HUES6 (cell line): Measurements from ENCODE around the gene C1QTNF8.

Experiments used
- H3K27ac ChIP-seq: 2 replicates; pipeline ENCODE4 v1.7.0; 2013; ENCODE audit warnings: low read depth, mild to moderate bottlenecking, low read length, inconsistent platforms
- H3K27me3 ChIP-seq: 2 replicates; pipeline ENCODE4 v1.6.1; 2013; ENCODE audit warnings: low read length; ENCODE audit not compliant: control insufficient read depth, insufficient read depth
- H3K36me3 ChIP-seq: 2 replicates; pipeline ENCODE4 v1.6.1; 2013; ENCODE audit warnings: low read length; ENCODE audit not compliant: control insufficient read depth, insufficient read depth
- H3K4me1 ChIP-seq: 2 replicates; pipeline ENCODE4 v1.6.1; 2013; ENCODE audit warnings: low read length; ENCODE audit not compliant: control insufficient read depth, insufficient read depth
- H3K4me3 ChIP-seq: 2 replicates; pipeline ENCODE4 v1.5.1; 2013; ENCODE audit warnings: low read depth, low read length
- H3K9ac ChIP-seq: one replicate; pipeline ENCODE4 v1.6.1; 2013; ENCODE audit warnings: mild to moderate bottlenecking, low read length
- H3K9me3 ChIP-seq: 2 replicates; pipeline ENCODE4 v1.6.1; 2013; ENCODE audit warnings: low read depth, low read length; ENCODE audit not compliant: control insufficient read depth, insufficient read depth

C1QTNF8 gene

DNA sequence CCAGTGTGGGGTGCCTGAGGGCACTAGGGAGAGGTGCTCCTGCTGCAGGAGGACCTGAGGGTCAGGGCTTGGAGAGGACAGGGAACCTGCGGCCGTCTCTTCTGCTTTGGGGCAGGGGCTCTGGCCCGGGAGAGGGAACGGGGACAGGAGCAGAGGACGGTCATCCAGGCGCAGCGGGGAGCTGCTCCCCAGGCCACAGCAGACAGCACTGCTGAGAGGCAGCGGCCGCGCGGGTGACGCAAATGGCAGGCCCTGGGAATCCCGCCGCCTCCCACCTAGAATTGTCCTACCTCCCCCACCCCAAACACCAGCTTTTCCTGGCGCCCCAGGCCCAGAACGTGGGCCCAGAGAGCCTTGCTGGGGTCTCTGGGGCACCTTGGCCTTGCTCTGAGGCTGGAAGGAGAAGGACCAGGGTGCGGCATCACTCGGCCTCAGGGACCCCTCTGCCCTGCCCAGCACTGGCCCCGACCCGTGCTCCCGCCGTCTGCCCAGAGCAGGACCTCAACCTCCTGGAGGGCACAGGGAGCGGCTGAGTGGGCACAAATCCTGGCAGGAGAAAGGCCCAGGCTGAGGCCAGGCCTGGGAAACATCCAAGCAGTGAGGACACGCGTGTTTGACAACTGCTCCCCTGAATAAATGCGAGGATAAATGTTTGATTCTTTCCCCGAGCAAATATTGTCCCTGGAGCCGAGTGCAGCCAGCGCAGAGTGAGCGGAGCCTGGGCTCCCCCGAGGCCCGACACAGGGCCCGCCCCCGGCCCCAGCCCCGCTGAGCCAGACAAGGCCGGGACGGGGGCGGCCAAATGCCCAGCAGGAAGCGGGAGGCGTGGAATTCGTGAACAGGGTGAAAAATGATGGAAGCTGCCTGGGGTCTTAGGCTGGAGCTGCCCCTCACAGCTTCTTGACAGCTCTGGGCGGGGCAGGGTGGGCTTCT, 15.0 kb downstream of the C1QTNF8 start:
- no peak overlapping the region for H3K9ac ChIP-seq
- no peaks in the 10 kb centered on the region for H3K36me3 ChIP-seq
- H3K4me3 ChIP-seq = no peak overlapping the region
- 0 out of 2 replicates have a peak overlapping the region, but pooled peaks have one; percentile 4 for H3K27ac ChIP-seq
- H3K4me1 ChIP-seq = peaks cover 27% of the 10 kb centered on the region
- H3K9me3 ChIP-seq = peaks cover 16% of the 10 kb centered on the region
- peaks cover 8% of the 10 kb centered on the region; the same call in 1 of the 2 replicates for H3K27me3 ChIP-seq

DNA sequence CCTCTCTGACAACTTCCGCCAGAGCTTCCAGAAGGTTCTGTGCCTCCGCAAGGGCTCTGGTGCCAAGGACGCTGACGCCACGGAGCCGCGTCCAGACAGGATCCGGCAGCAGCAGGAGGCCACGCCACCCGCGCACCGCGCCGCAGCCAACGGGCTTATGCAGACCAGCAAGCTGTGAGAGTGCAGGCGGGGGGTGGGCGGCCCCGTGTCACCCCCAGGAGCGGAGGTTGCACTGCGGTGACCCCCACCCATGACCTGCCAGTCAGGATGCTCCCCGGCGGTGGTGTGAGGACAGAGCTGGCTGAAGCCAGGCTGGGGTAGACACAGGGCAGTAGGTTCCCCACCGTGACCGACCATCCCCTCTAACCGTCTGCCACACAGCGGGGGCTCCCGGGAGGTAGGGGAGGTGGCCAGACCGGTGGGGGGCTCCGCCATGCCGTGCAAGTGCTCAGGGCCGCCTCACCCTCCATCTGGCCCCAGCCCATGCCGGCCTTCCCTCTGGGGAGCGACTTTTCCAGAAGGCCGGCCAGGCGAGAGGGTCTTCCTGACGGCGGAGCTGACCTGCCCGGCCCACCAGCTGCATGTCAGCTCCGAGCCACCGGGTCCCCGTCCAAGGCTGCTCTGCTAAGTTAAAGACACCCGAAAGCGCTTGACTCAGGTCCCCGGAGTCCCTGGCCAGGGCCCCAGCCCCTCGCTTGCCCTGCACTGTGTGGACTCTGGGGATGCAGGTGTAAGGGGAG, 16.1 kb downstream of the C1QTNF8 start:
- no peak overlapping the region for H3K9ac ChIP-seq
- H3K36me3 ChIP-seq = no peaks in the 10 kb centered on the region
- peaks cover 5% of the 10 kb centered on the region for H3K9me3 ChIP-seq
- peaks cover 14% of the 10 kb centered on the region; the same call in 1 of the 2 replicates for H3K27me3 ChIP-seq
- H3K4me3 ChIP-seq = no peak overlapping the region
- H3K4me1 ChIP-seq = peaks cover 27% of the 10 kb centered on the region
- H3K27ac ChIP-seq = no peak overlapping the region

DNA sequence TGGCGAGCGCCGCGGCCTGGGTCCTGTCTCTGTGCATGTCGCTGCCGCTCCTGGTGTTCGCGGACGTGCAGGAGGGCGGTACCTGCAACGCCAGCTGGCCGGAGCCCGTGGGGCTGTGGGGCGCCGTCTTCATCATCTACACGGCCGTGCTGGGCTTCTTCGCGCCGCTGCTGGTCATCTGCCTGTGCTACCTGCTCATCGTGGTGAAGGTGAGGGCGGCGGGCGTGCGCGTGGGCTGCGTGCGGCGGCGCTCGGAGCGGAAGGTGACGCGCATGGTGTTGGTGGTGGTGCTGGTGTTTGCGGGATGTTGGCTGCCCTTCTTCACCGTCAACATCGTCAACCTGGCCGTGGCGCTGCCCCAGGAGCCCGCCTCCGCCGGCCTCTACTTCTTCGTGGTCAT, 16.7 kb downstream of the C1QTNF8 start:
- H3K4me1 ChIP-seq = peaks cover 27% of the 10 kb centered on the region
- H3K36me3 ChIP-seq = no peaks in the 10 kb centered on the region
- H3K4me3 ChIP-seq = no peak overlapping the region
- no peak overlapping the region for H3K9ac ChIP-seq
- no peaks in the 10 kb centered on the region for H3K9me3 ChIP-seq
- H3K27ac ChIP-seq = no peak overlapping the region
- peaks cover 20% of the 10 kb centered on the region; the same call in 1 of the 2 replicates for H3K27me3 ChIP-seq

DNA sequence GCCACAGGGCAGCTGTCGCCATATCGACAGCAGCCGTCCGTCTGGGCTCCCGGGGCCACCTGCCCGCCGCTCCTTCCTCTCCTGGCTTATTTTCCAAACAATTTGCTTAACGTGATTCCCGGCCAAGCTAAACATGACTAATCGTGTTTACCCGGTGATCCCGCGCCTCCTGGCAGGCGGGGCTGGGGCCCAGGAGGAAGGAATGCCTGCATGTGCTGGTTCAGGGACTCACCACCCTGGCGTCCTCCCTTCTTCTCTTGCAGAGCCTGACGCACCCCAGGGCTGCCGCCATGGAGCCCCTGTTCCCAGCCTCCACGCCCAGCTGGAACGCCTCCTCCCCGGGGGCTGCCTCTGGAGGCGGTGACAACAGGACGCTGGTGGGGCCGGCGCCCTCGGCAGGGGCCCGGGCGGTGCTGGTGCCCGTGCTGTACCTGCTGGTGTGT, 17.4 kb downstream of the C1QTNF8 start:
- H3K36me3 ChIP-seq = no peaks in the 10 kb centered on the region
- H3K4me3 ChIP-seq = no peak overlapping the region
- peaks cover 27% of the 10 kb centered on the region for H3K4me1 ChIP-seq
- no peak overlapping the region for H3K9ac ChIP-seq
- H3K9me3 ChIP-seq = no peaks in the 10 kb centered on the region
- H3K27ac ChIP-seq = no peak overlapping the region
- H3K27me3 ChIP-seq = peaks cover 27% of the 10 kb centered on the region

DNA sequence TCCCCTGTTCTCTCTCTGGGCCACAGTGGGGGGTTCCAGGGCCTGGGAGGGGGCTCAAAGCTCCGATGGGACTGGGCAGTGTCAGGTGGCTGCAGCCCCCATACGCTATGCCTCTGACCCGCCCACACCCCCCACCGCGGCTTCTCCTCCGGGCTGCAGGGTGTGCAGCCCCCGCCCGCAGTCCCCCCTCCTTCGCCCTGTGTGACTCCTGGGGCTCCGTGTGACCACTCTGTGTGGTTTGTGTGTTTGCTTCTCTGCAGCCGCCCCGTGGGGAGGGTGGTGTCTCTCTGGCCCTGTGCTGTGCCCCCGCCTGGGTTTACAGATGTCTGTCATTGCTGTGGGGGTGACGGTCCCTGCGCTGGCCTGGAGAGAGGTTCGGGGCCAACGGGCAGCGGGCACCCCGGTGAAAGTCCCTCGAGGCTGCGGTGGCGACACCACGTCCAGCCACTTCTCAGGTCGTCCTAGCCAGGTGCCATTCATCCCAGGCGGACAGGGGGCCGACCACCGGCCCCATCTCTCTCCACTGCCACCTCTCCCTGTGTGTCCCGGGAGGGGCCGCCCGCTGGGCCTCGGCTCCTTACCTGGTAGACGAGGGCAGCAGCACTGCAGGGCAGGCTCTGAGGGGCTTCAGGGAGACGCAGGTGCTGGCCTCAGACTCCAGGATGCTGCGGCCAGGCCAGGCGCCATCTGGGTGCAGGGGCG, 18.0 kb downstream of the C1QTNF8 start:
- H3K27me3 ChIP-seq = peaks cover 33% of the 10 kb centered on the region
- H3K36me3 ChIP-seq = no peaks in the 10 kb centered on the region
- no peaks in the 10 kb centered on the region for H3K9me3 ChIP-seq
- peaks cover 27% of the 10 kb centered on the region for H3K4me1 ChIP-seq
- no peak overlapping the region for H3K4me3 ChIP-seq
- no peak overlapping the region for H3K27ac ChIP-seq
- H3K9ac ChIP-seq = no peak overlapping the region

DNA sequence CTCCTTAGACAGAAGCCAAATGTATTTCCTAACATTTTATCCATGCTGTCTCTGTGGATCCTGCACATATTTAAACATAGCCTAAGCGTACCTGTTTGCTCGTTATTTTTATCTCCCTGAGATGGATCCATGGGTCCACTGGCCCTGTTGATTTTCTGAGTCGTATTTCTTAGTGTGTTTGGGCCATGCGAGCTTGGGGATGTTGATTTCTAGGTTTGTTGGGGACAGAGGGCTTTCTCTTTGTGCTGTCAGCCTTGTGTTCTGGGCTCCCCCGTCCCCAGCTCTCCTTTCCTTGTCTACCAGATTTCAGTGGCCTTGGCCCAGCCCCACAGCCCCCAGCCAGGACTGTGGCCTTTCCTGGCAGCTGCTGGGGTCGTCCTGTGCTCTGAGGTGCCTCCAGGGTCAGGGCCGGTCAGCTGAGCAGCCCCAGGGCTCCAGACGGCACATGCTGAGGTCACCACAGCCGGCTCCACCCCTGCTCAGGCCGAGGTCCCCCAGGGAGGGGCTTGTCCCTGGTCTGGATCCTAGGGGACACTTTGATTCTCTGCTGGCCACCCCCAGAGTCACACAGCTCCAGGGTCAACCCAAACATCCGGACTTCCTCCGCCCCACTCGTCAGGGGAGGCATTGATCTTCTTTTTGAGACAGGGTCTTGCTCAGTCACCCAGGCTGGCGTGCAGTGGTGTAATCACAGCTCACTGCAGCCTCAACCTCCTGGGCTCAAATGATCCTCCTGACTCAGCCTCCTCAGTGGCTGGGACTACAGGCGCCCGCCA, 19.1 kb downstream of the C1QTNF8 start:
- peaks cover 23% of the 10 kb centered on the region for H3K4me1 ChIP-seq
- H3K4me3 ChIP-seq = no peak overlapping the region
- H3K9ac ChIP-seq = no peak overlapping the region
- no peaks in the 10 kb centered on the region for H3K9me3 ChIP-seq
- no peak overlapping the region for H3K27ac ChIP-seq
- H3K36me3 ChIP-seq = no peaks in the 10 kb centered on the region
- peaks cover 41% of the 10 kb centered on the region for H3K27me3 ChIP-seq

DNA sequence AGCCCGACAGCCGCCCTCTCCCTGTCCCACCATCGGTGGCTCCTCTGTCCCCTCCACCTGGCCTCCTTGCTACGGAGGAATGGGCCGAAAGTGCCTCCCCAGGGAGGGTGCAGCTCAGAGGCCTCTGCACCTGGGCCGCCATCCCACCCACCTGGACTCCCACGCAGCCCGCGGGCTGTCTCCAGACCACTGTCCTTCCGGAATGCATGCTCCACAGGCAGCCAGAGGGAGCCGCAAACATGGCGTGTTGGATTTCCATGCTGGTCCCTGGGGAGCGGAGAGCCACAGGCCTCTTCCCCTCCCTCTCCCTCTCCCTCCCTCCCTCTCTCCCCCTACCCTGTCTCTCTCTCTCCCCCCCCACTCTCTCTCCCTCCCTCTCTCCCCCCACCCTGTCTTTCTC, 20.5 kb downstream of the C1QTNF8 start:
- H3K4me3 ChIP-seq = no peak overlapping the region
- peaks cover 49% of the 10 kb centered on the region for H3K27me3 ChIP-seq
- no peaks in the 10 kb centered on the region for H3K9me3 ChIP-seq
- H3K4me1 ChIP-seq = peaks cover 20% of the 10 kb centered on the region; the same call in 1 of the 2 replicates
- H3K27ac ChIP-seq = no peak overlapping the region
- H3K9ac ChIP-seq = no peak overlapping the region
- H3K36me3 ChIP-seq = no peaks in the 10 kb centered on the region

DNA sequence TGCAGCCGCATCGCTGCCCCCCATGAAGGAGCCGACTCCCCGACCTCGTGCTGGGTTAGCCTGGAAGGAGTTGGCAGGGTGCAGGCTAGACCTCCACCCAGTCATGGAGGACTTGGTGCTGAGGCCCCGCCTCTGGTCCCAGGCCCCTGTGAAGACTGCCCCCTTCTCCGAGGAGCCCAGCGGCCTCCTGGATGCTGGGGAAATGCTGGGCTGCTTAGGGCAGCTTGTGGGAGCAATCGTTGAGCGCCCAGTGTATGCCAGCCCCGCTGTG, 21.7 kb downstream of the C1QTNF8 start:
- Histone ChIP-seq H3K9me3 (no peaks in the 10 kb centered on the region), H3K4me1 (peaks cover 29% of the 10 kb centered on the region; the same call in 1 of the 2 replicates), H3K36me3 (no peaks in the 10 kb centered on the region), H3K4me3 (no peak overlapping the region), H3K27ac (no peak overlapping the region), H3K27me3 (peaks cover 54% of the 10 kb centered on the region), H3K9ac (no peak overlapping the region)

DNA sequence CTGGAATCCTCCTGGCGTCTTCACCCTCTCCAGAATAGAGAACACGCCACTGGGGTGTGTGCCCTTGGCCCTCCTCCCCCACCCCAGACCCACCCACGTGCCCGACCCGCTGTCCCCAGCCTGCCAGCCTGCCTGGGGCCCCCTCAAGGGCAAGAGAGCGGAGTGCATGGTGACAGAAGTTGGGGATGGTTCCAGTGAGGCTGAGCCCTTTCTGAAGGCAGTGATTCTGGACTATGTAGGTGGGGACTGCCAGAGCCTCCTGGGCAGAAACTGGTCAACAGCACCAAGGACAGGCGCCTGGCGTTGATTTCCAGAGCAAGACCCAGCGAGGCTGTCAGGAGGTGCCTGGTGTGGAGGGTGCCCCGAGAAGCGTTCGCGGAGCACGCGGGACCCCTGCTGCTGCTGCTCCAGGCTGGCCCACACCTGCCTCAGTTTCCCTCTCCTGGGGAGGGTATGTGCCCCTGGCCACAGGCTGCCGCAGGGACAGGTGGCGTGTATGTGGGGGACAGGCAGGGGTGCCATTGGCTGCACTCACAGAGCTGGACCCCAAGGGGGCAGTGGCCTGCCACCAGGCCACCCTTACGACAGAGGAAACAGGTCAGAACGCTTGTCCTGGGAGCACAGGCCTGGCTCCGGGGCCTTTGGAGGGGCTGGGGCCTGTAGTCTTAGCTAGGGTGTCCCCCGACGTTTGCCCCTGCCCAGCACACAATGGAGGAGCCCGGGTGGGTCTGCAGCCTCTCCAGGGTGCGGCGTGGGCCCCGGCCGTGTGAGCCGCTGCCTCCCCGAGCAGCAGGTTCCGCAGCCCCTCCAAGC, 22.3 kb downstream of the C1QTNF8 start:
- peaks cover 54% of the 10 kb centered on the region for H3K27me3 ChIP-seq
- no peak overlapping the region for H3K9ac ChIP-seq
- no peaks in the 10 kb centered on the region for H3K9me3 ChIP-seq
- H3K36me3 ChIP-seq = no peaks in the 10 kb centered on the region
- no peak overlapping the region for H3K4me3 ChIP-seq
- H3K27ac ChIP-seq = no peak overlapping the region
- H3K4me1 ChIP-seq = peaks cover 30% of the 10 kb centered on the region; the same call in 1 of the 2 replicates

DNA sequence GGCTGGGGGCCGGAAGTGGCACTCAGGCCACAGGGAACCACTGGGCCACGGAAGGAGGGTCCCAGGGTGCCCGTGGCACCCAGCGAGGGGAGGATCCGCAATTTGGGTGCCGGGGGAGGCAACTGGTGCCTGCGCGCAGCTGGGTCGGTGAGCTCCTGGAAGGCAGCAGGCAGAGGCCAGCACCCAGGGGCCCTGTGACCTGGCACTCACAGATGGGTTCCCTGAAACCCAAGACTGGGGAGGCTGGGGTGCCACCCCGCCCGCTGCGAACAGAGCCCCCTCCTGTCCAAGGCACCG, 22.8 kb downstream of the C1QTNF8 start:
- Histone ChIP-seq H3K9me3 (no peaks in the 10 kb centered on the region), H3K4me1 (peaks cover 30% of the 10 kb centered on the region; the same call in 1 of the 2 replicates), H3K9ac (no peak overlapping the region), H3K27me3 (peaks cover 55% of the 10 kb centered on the region), H3K4me3 (no peak overlapping the region), H3K27ac (no peak overlapping the region), H3K36me3 (no peaks in the 10 kb centered on the region)
